IMR-90 (cell line): ENCODE measurements around the gene TAS2R38. TPM values are rescaled to one million over a fixed set of nuclear protein-coding genes. Genes with fewer than 3 reads are reported as not detected.

Experiments
- polyA plus RNA-seq, 3 experiments: library from polyadenylated mRNA; depleted of rRNA; stranded (reverse); fragments of >200 nt; gene quantifications; 2 replicates each; pipeline ENCODE4 v1.2.3, GENCODE V29; 2012; ENCODE audit warnings: low replicate concordance in 1 of 3
- total RNA-seq: library from RNA; depleted of rRNA; stranded (reverse); fragments of >200 nt; gene quantifications from 2 replicates; pipeline ENCODE4 v1.2.3, GENCODE V29; 2012; rRNA removed

The TAS2R38 gene
- total and polyA plus RNA-seq, 2 of the 4 experiments (the other 2 are of a cell fraction), result not detected

Other genes with a start within 250 kb of the TAS2R38 start
- 204 and 234 TPM in 2 replicates for gene SSBP1, start 235.4 kb downstream of the TAS2R38 start, total RNA-seq
- gene SSBP1, start 235.4 kb downstream of the TAS2R38 start, polyA plus RNA-seq (2012; rRNA removed), result 138 and 158 TPM in 2 replicates
- 0.28 and 0.72 TPM in 2 replicates for gene TAS2R3, start 209.7 kb downstream of the TAS2R38 start, total RNA-seq
- not detected in 2 replicates for gene TAS2R3, start 209.7 kb downstream of the TAS2R38 start, polyA plus RNA-seq (2012; rRNA removed)
- gene TAS2R4, start 197.1 kb downstream of the TAS2R38 start, total RNA-seq, result 0.18 and 0.28 TPM in 2 replicates
- gene TAS2R4, start 197.1 kb downstream of the TAS2R38 start, polyA plus RNA-seq (2012; rRNA removed), result 0.09 and 0.14 TPM in 2 replicates
- gene TAS2R5, start 183.6 kb downstream of the TAS2R38 start, total RNA-seq, result under 0.01 and 0.36 TPM in 2 replicates
- gene TAS2R5, start 183.6 kb downstream of the TAS2R38 start, polyA plus RNA-seq (2012; rRNA removed), result 0.32 and 0.33 TPM in 2 replicates
- gene PRSS37, start 132.3 kb downstream of the TAS2R38 start, total RNA-seq, result not detected in 2 replicates
- gene PRSS37, start 132.3 kb downstream of the TAS2R38 start, polyA plus RNA-seq (2012; rRNA removed), result not detected in 2 replicates
- gene OR9A4, start 57.4 kb downstream of the TAS2R38 start, total RNA-seq, result not detected in 2 replicates
- gene OR9A4, start 57.4 kb downstream of the TAS2R38 start, polyA plus RNA-seq (2012; rRNA removed), result not detected in 2 replicates
- gene CLEC5A, start 26.8 kb downstream of the TAS2R38 start, total RNA-seq, result not detected in 2 replicates
- gene CLEC5A, start 26.8 kb downstream of the TAS2R38 start, polyA plus RNA-seq (2012; rRNA removed), result not detected in 2 replicates
- gene MGAM, start 22.1 kb upstream of the TAS2R38 start, total RNA-seq, result not detected in 2 replicates
- gene MGAM, start 22.1 kb upstream of the TAS2R38 start, polyA plus RNA-seq (2012; rRNA removed), result not detected in 2 replicates
- gene MGAM2, start 137.9 kb upstream of the TAS2R38 start, total RNA-seq, result not detected in 2 replicates
- not detected in 2 replicates for gene MGAM2, start 137.9 kb upstream of the TAS2R38 start, polyA plus RNA-seq (2012; rRNA removed)